ENCODE results near the gene SPATA13. TPM values are rescaled to one million over a fixed set of nuclear protein-coding genes. Genes with fewer than 3 reads are reported as not detected.
"Not testable (repeated sequence)": the region's sequence is repeated elsewhere in the genome, so short reads cannot be mapped to it uniquely, and the experiment has no call there.

The SPATA13 gene
- total RNA-seq, 1 donor from 2014 or later: 5.1 TPM

DNA sequence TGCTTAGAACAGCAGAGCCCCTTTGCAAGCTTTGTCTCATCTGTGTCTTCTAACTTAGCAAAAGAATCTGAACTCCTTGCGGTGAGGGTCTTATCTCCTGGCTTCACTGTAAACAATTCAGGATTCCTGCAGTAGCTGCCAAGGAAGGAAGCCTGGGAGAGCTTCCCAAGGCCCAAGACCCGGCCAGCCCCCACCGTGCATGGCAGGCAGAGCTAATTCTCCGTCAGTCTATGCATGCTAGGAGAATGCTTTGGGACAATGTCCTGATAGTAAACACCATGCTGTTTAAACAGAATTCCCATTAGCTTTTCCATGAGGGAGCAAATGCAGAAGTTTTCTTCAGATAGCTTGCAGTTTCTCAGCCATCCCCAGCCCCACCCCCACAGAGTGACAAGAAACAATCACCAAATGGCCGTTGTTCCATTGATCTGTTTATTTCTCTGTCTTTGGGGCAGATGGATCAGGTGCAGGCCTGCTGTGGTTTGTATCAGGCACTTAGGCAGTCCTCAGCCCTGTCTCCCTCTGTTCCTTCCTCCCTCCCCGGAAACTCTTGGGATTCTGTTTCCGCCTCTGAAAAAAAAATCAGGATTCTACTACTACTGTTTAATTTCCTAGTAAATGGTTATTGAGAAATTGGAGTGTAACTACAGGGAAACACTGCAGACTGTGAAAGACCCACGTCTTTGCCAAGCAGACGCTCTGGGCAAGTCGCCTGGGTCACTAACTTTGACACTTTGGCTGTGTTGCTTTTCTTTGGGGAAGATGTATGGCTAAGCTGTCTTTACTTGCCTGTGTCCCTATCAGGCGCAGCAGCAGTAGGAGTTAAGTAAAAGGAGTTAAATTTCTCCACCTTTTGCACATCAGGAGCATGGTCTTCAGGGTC lies 40.7 kb upstream of the SPATA13 start:
- no peak for DNase-seq (ENCODE audit: low spot score)
- no peaks in the 10 kb centered on the region for H3K9me3 Mint-ChIP-seq (ENCODE audit: low read depth)
- peaks cover 2% of the 10 kb centered on the region for H3K36me3 Mint-ChIP-seq (ENCODE audit: low read depth)
- TF ChIP-seq, protein P1, sequence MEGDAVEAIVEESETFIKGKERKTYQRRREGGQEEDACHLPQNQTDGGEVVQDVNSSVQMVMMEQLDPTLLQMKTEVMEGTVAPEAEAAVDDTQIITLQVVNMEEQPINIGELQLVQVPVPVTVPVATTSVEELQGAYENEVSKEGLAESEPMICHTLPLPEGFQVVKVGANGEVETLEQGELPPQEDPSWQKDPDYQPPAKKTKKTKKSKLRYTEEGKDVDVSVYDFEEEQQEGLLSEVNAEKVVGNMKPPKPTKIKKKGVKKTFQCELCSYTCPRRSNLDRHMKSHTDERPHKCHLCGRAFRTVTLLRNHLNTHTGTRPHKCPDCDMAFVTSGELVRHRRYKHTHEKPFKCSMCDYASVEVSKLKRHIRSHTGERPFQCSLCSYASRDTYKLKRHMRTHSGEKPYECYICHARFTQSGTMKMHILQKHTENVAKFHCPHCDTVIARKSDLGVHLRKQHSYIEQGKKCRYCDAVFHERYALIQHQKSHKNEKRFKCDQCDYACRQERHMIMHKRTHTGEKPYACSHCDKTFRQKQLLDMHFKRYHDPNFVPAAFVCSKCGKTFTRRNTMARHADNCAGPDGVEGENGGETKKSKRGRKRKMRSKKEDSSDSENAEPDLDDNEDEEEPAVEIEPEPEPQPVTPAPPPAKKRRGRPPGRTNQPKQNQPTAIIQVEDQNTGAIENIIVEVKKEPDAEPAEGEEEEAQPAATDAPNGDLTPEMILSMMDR (IDR thresholded peaks at IDR 0.05): no peak
- peaks cover 13% of the 10 kb centered on the region for H3K27me3 Mint-ChIP-seq (ENCODE audit: low read depth)
- no peak overlapping the region for H3K4me3 Mint-ChIP-seq (ENCODE audit: unreplicated experiment)
- no peaks in the 10 kb centered on the region for H3K4me1 Mint-ChIP-seq (ENCODE audit: low read depth)
- H3K27ac Mint-ChIP-seq (ENCODE audit: unreplicated experiment): no peak overlapping the region

DNA sequence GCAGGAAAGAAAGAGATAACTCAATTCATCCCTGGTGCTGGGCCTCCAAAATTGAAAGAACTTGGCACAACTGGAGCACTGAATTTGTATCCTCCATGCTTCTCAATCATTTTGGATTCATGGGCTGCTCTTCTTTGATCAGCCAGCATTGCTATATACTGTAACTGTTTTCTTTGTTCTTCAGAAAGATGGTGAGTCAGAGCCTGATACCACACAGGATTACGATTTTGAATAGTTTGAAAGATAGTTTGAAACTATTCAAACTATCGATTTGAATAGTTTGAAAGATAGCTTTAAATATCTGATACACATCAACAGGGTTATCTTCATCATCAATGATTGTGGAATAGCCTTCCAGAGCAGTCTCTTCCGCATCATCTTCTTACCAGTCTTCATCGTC lies 38.5 kb upstream of the SPATA13 start:
- not testable (repeated sequence) for H3K4me3 Mint-ChIP-seq (ENCODE audit: unreplicated experiment); DNase-seq (ENCODE audit: low spot score); H3K4me1 Mint-ChIP-seq (ENCODE audit: low read depth); H3K27ac Mint-ChIP-seq (ENCODE audit: unreplicated experiment); H3K36me3 Mint-ChIP-seq (ENCODE audit: low read depth); H3K9me3 Mint-ChIP-seq (ENCODE audit: low read depth)
- H3K27me3 Mint-ChIP-seq (ENCODE audit: low read depth): peaks cover 19% of the 10 kb centered on the region

GRCh38 chr13:24122569-24122968 lies 38.0 kb upstream of the SPATA13 start:
- DNase-seq (ENCODE audit: low spot score): no peak
- H3K27ac Mint-ChIP-seq (ENCODE audit: unreplicated experiment): no peak overlapping the region
- peaks cover 19% of the 10 kb centered on the region for H3K27me3 Mint-ChIP-seq (ENCODE audit: low read depth)
- TF ChIP-seq, protein P1 (IDR thresholded peaks at IDR 0.05): no peak
- no peaks in the 10 kb centered on the region for H3K4me1 Mint-ChIP-seq (ENCODE audit: low read depth)
- no peak overlapping the region for H3K4me3 Mint-ChIP-seq (ENCODE audit: unreplicated experiment)
- no peaks in the 10 kb centered on the region for H3K9me3 Mint-ChIP-seq (ENCODE audit: low read depth)
- peaks cover 2% of the 10 kb centered on the region for H3K36me3 Mint-ChIP-seq (ENCODE audit: low read depth)

GRCh38 chr13:24123761-24124160 lies 36.8 kb upstream of the SPATA13 start:
- Mint-ChIP-seq H3K9me3 (ENCODE audit: low read depth) (no peaks in the 10 kb centered on the region), H3K4me1 (ENCODE audit: low read depth) (no peaks in the 10 kb centered on the region), H3K27ac (ENCODE audit: unreplicated experiment) (no peak overlapping the region), H3K27me3 (ENCODE audit: low read depth) (peaks cover 19% of the 10 kb centered on the region), H3K4me3 (ENCODE audit: unreplicated experiment) (no peak overlapping the region), H3K36me3 (ENCODE audit: low read depth) (peaks cover 2% of the 10 kb centered on the region)
- DNase-seq (ENCODE audit: low spot score): no peak
- TF ChIP-seq, protein P1 (IDR thresholded peaks at IDR 0.05): no peak

DNA sequence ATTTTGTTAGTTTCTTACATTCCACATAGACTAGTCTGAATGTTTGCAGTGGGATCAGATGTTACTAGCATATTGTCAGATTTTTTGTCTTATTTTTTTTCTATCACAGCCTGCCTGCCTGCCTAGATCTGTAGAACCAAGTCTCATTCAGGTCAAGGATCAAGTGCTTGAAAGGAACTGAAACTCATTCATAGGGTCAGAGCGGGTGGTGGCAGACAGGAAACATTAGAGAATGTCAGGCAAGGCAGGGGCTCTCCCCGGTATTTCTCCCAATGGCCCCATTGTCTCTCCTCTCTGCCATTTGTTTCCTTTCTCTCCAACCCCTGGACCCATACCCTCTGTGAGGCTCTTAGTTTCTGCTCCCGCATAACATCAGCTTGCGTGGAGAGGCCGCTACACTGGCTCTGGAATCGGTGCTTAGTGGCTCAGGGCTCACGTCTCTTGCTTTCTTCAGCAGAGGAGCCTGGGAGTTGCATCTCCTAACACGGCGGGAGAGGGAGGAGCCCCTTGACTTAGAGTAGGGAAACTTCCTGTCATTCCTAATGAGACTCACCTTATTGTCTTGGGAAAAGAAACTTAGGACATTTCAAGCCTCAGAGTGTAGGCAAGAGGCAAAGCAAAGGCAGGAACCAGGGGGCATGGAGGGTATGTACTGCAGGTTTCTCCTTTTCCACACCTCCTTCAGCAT lies 35.6 kb upstream of the SPATA13 start:
- Mint-ChIP-seq H3K27ac (ENCODE audit: unreplicated experiment) (no peak overlapping the region), H3K9me3 (ENCODE audit: low read depth) (no peaks in the 10 kb centered on the region), H3K4me1 (ENCODE audit: low read depth) (no peaks in the 10 kb centered on the region), H3K27me3 (ENCODE audit: low read depth) (peaks cover 19% of the 10 kb centered on the region), H3K4me3 (ENCODE audit: unreplicated experiment) (no peak overlapping the region), H3K36me3 (ENCODE audit: low read depth) (peaks cover 2% of the 10 kb centered on the region)
- TF ChIP-seq, protein P1 (IDR thresholded peaks at IDR 0.05): no peak
- DNase-seq (ENCODE audit: low spot score): no peak
